ENCODE measurements around the gene PHKB. TPM values are rescaled to one million over a fixed set of nuclear protein-coding genes. Genes with fewer than 3 reads are reported as not detected.
A peak's percentile ranks its signal among the peaks of the same experiment; 100 is the strongest.
"Not testable (repeated sequence)": the region's sequence is repeated elsewhere in the genome, so short reads cannot be mapped to it uniquely, and the experiment has no call there.

The PHKB gene
- total and polyA plus RNA-seq, 2 donors (not counting 1 experiment from before 2014, with no cell fraction given) = 50.4 to 223 TPM

DNA sequence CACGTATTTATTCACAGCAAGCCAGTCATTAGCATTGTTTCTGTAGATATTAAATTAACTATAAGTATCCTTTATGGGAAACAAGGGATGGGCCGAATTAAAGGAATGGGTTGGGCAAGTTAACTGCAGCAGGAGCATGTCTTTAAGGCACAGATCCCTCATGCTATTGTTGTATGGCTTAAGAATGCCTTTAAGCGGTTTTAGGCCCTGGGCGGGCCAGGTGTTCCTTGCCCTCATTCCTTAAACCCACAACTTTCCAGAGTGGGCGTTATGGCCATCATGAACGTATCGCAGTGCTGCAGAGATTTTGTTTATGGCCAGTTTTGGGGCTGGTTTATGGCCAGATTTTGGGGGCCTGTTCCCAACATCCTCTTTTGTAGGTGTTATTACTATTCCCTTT, 9.1 kb downstream of the PHKB start:
- no peak for TF ChIP-seq EZH2 (IDR thresholded peaks at IDR 0.05; ENCODE audit: borderline replicate concordance, insufficient read depth, low read depth, low read length, poor library complexity, severe bottlenecking)
- TF ChIP-seq CTCF (IDR thresholded peaks at IDR 0.05) = no peak
- CTCF ChIA-PET = interaction anchor here (1.5 kb wide), 1 partner anchor 13 kb away, joined by 4 read pairs; no protein-coding TSS in a partner anchor
- H3K27ac ChIP-seq (ENCODE audit: low read length in 2 of 2) = no peak overlapping the region
- DNase-seq (no peak), ATAC-seq (ENCODE audit: low read depth) (no peak)
- H3K36me3 ChIP-seq (replicated peaks in 1 of 2; ENCODE audit: control extremely low read depth in 1 of 2, control insufficient read depth in 1 of 2, extremely low read depth in 1 of 2, insufficient read depth in 2 of 2, low read length in 1 of 2) = peaks cover 2 to 6% of the 10 kb centered on the region in 2 experiments
- H3K9me3 Mint-ChIP-seq (ENCODE audit: insufficient read depth) = no peaks in the 10 kb centered on the region
- no peak overlapping the region for H2AFZ ChIP-seq (ENCODE audit: insufficient read depth, low read depth, low read length, poor library complexity, severe bottlenecking)
- no peak overlapping the region for H3K4me3 ChIP-seq (ENCODE audit: control extremely low read depth in 1 of 5, extremely low read depth in 1 of 5, insufficient read depth in 1 of 5, low read depth in 2 of 5, low read length in 4 of 5)
- H3K27ac Mint-ChIP-seq = peak overlapping the region; percentile 6
- peaks cover 0 to 9% of the 10 kb centered on the region in 2 donors for H3K4me1 ChIP-seq (ENCODE audit: control insufficient read depth in 2 of 2, insufficient read depth in 2 of 2, low read length in 2 of 2)
- intact Hi-C loops (cut with micrococcal nuclease) = no loop called here
- no peaks in the 10 kb centered on the region for H3K27me3 Mint-ChIP-seq
- no CpG with 5 or more reads among the region's 7 CpGs for WGBS (ENCODE audit: insufficient coverage)
- H3K27me3 ChIP-seq (replicated peaks in 1 of 4; ENCODE audit: control extremely low read depth in 1 of 4, control insufficient read depth in 3 of 4, insufficient read depth in 4 of 4, low read length in 3 of 4) = no peaks in the 10 kb centered on the region
- no peak overlapping the region for H3K9ac ChIP-seq (ENCODE audit: low read length)
- peaks cover 14% of the 10 kb centered on the region for H4K20me1 ChIP-seq (ENCODE audit: control insufficient read depth, insufficient read depth, low read length, poor library complexity, severe bottlenecking)
- POLR2A ChIA-PET = no interaction called here
- peaks cover 44% of the 10 kb centered on the region for H3K4me1 Mint-ChIP-seq
- H3K4me3 Mint-ChIP-seq = no peak overlapping the region
- H3K9me3 ChIP-seq (ENCODE audit: control extremely low read depth in 1 of 3, control insufficient read depth in 2 of 3, insufficient read depth in 1 of 3, low read length in 2 of 3) = no peaks in the 10 kb centered on the region
- H3K79me2 ChIP-seq (ENCODE audit: control insufficient read depth, insufficient read depth, low read length) = peaks cover 90% of the 10 kb centered on the region
- no peak overlapping the region for H3K4me2 ChIP-seq (replicated peaks; ENCODE audit: low read depth, low read length, poor library complexity, severe bottlenecking)

GRCh38 chr16:47470810-47471209, 9.7 kb downstream of the PHKB start:
- ChIA-PET POLR2A (no interaction called here), CTCF (interaction anchor here (1.5 kb wide), 1 partner anchor 14 kb away, joined by 4 read pairs; no protein-coding TSS in a partner anchor)
- Histone ChIP-seq H3K4me1 (ENCODE audit: control insufficient read depth in 2 of 2, insufficient read depth in 2 of 2, low read length in 2 of 2) (peaks cover 0 to 3% of the 10 kb centered on the region in 2 donors), H3K27me3 (replicated peaks in 1 of 4; ENCODE audit: control extremely low read depth in 1 of 4, control insufficient read depth in 3 of 4, insufficient read depth in 4 of 4, low read length in 3 of 4) (no peaks in the 10 kb centered on the region), H3K4me3 (ENCODE audit: control extremely low read depth in 1 of 5, extremely low read depth in 1 of 5, insufficient read depth in 1 of 5, low read depth in 2 of 5, low read length in 4 of 5) (no peak overlapping the region), H3K79me2 (ENCODE audit: control insufficient read depth, insufficient read depth, low read length) (peaks cover 89% of the 10 kb centered on the region), H3K9me3 (ENCODE audit: control extremely low read depth in 1 of 3, control insufficient read depth in 2 of 3, insufficient read depth in 1 of 3, low read length in 2 of 3) (no peaks in the 10 kb centered on the region), H3K4me2 (replicated peaks; ENCODE audit: low read depth, low read length, poor library complexity, severe bottlenecking) (no peak overlapping the region), H3K27ac (ENCODE audit: low read length in 2 of 2) (no peak overlapping the region), H3K36me3 (replicated peaks in 1 of 2; ENCODE audit: control extremely low read depth in 1 of 2, control insufficient read depth in 1 of 2, extremely low read depth in 1 of 2, insufficient read depth in 2 of 2, low read length in 1 of 2) (peaks cover 2 to 6% of the 10 kb centered on the region in 2 experiments), H2AFZ (ENCODE audit: insufficient read depth, low read depth, low read length, poor library complexity, severe bottlenecking) (no peak overlapping the region), H4K20me1 (ENCODE audit: control insufficient read depth, insufficient read depth, low read length, poor library complexity, severe bottlenecking) (peaks cover 14% of the 10 kb centered on the region), H3K9ac (ENCODE audit: low read length) (no peak overlapping the region)
- Mint-ChIP-seq H3K9me3 (ENCODE audit: insufficient read depth) (no peaks in the 10 kb centered on the region), H3K4me3 (no peak overlapping the region), H3K27ac (no peak overlapping the region), H3K27me3 (no peaks in the 10 kb centered on the region), H3K4me1 (peaks cover 41% of the 10 kb centered on the region)
- intact Hi-C loops (cut with micrococcal nuclease) = no loop called here
- TF ChIP-seq CTCF (IDR thresholded peaks at IDR 0.05) (no peak), EZH2 (IDR thresholded peaks at IDR 0.05; ENCODE audit: borderline replicate concordance, insufficient read depth, low read depth, low read length, poor library complexity, severe bottlenecking) (no peak)
- no peak for DNase-seq
- 100% methylated on average over 1 of the region's 1 CpG for WGBS (ENCODE audit: insufficient coverage)
- ATAC-seq (ENCODE audit: low read depth) = no peak

GRCh38 chr16:47473004-47473403, 11.9 kb downstream of the PHKB start:
- H3K27ac ChIP-seq (ENCODE audit: low read length in 2 of 2); DNase-seq; H2AFZ ChIP-seq (ENCODE audit: insufficient read depth, low read depth, low read length, poor library complexity, severe bottlenecking); H3K36me3 ChIP-seq (replicated peaks in 1 of 2; ENCODE audit: control extremely low read depth in 1 of 2, control insufficient read depth in 1 of 2, extremely low read depth in 1 of 2, insufficient read depth in 2 of 2, low read length in 1 of 2); H3K27ac Mint-ChIP-seq; H3K4me3 Mint-ChIP-seq; H3K4me1 ChIP-seq (ENCODE audit: control insufficient read depth in 2 of 2, insufficient read depth in 2 of 2, low read length in 2 of 2); H3K9me3 Mint-ChIP-seq (ENCODE audit: insufficient read depth); H3K27me3 Mint-ChIP-seq; intact Hi-C loops (cut with micrococcal nuclease); CTCF ChIA-PET; H3K4me2 ChIP-seq (replicated peaks; ENCODE audit: low read depth, low read length, poor library complexity, severe bottlenecking); ATAC-seq (ENCODE audit: low read depth); POLR2A ChIA-PET; H3K9me3 ChIP-seq (ENCODE audit: control extremely low read depth in 1 of 3, control insufficient read depth in 2 of 3, insufficient read depth in 1 of 3, low read length in 2 of 3); H3K27me3 ChIP-seq (replicated peaks in 1 of 4; ENCODE audit: control extremely low read depth in 1 of 4, control insufficient read depth in 3 of 4, insufficient read depth in 4 of 4, low read length in 3 of 4); H3K4me3 ChIP-seq (ENCODE audit: control extremely low read depth in 1 of 5, extremely low read depth in 1 of 5, insufficient read depth in 1 of 5, low read depth in 2 of 5, low read length in 4 of 5); H3K9ac ChIP-seq (ENCODE audit: low read length): not testable (repeated sequence)
- H3K4me1 Mint-ChIP-seq = peaks cover 39% of the 10 kb centered on the region
- Histone ChIP-seq H3K79me2 (ENCODE audit: control insufficient read depth, insufficient read depth, low read length) (peaks cover 78% of the 10 kb centered on the region), H4K20me1 (ENCODE audit: control insufficient read depth, insufficient read depth, low read length, poor library complexity, severe bottlenecking) (peaks cover 13% of the 10 kb centered on the region)
- no CpG with 5 or more reads among the region's 2 CpGs for WGBS (ENCODE audit: insufficient coverage)

Data from B cell (primary cell).